ENCODE results near the gene KRT6B. TPM values are rescaled to one million over a fixed set of nuclear protein-coding genes. Genes with fewer than 3 reads are reported as not detected.

The KRT6B gene
- total and polyA plus RNA-seq, 9 of the 15 experiments (the other 6 are each of a cell fraction or from before 2014, with no cell fraction given): not detected

DNA sequence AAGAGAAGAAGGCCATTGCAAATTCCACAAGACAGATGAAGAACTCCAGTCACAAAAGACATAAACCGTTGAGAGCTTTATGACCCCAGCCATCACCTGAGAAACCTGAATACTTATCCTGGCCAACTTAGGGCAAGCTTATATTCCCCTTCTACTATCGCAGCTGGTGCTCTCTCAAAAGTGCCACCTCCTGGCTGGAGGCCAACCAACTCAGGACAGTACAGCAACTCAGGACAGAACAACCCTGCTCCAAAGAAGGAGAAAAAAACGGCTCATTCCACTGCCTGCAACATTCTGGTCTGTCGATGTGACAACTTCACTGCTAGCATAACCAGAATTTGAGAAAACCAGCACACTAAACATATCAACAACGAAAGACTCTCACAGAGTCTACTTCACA is 9.7 kb upstream of the KRT6B start:
- Histone ChIP-seq H3K79me2 (ENCODE audit: control insufficient read depth, insufficient read depth, low read length) (no peaks in the 10 kb centered on the region), H3K4me3 (no peak overlapping the region), H2AFZ (ENCODE audit: low read depth, low read length) (no peak overlapping the region), H3K27me3 (ENCODE audit: control insufficient read depth in 2 of 2, insufficient read depth in 2 of 2, low read length in 2 of 2) (no peaks in the 10 kb centered on the region; a peak in 1 of 5 replicates), H3K27ac (ENCODE audit: extremely low read depth, low read depth, low read length) (no peak overlapping the region), H3K4me2 (ENCODE audit: insufficient read depth, low read length) (no peak overlapping the region), H3K36me3 (ENCODE audit: control insufficient read depth, insufficient read depth, low read length) (no peaks in the 10 kb centered on the region), H3K9me3 (replicated peaks; ENCODE audit: control insufficient read depth, insufficient read depth, low read depth, low read length) (no peaks in the 10 kb centered on the region), H3K4me1 (replicated peaks in 1 of 2; ENCODE audit: control insufficient read depth in 2 of 2, insufficient read depth in 2 of 2, low read length in 2 of 2) (no peaks in the 10 kb centered on the region), H3K9ac (ENCODE audit: insufficient read depth in 1 of 2, low read depth in 2 of 2, low read length in 2 of 2) (no peak overlapping the region), H4K20me1 (replicated peaks; ENCODE audit: control insufficient read depth, insufficient read depth, low read length) (no peaks in the 10 kb centered on the region), H3K9me1 (ENCODE audit: control insufficient read depth, insufficient read depth, low read length) (no peaks in the 10 kb centered on the region)
- in situ Hi-C loops (cut with MboI) (no loop called here), intact Hi-C loops (cut with micrococcal nuclease) (no loop called here)
- no TSS peak for BruUV-seq (replicated peaks)
- WGBS (ENCODE audit: insufficient coverage, low coverage, missing lambda C conversion rate): 2% methylated on average over 5 of the region's 5 CpGs
- ATAC-seq (no peak), DNase-seq (ENCODE audit: extremely low read depth in 1 of 4, low spot score in 3 of 4) (no peak), FAIRE-seq (no peak)
- POLR2A ChIA-PET: no interaction called here
- TF ChIP-seq ZFP1 (CRISPR knock-in tag; IDR thresholded peaks at IDR 0.05): no peak
- TF ChIP-seq MCM2 (IDR thresholded peaks at IDR 0.05; ENCODE audit: low read depth): no peak
- no peak for TF ChIP-seq ZNF174 (CRISPR knock-in tag; IDR thresholded peaks at IDR 0.05)
- TF ChIP-seq SLC30A9 (CRISPR knock-in tag; IDR thresholded peaks at IDR 0.05): no peak
- TF ChIP-seq SP2 (IDR thresholded peaks at IDR 0.05; ENCODE audit: extremely low read depth, low read depth, low read length, poor library complexity, severe bottlenecking): no peak
- no peak for TF ChIP-seq JUNB (CRISPR knock-in tag; conservative IDR thresholded peaks at IDR 0.05)
- no peak for TF ChIP-seq MTA1 (IDR thresholded peaks at IDR 0.05; ENCODE audit: borderline replicate concordance)
- TF ChIP-seq U2AF2 (optimal IDR thresholded peaks at IDR 0.05; ENCODE audit: low read depth, low read length): no peak
- CTCF ChIA-PET (ENCODE audit: low intra/inter-chr PET ratio): no interaction called here

DNA sequence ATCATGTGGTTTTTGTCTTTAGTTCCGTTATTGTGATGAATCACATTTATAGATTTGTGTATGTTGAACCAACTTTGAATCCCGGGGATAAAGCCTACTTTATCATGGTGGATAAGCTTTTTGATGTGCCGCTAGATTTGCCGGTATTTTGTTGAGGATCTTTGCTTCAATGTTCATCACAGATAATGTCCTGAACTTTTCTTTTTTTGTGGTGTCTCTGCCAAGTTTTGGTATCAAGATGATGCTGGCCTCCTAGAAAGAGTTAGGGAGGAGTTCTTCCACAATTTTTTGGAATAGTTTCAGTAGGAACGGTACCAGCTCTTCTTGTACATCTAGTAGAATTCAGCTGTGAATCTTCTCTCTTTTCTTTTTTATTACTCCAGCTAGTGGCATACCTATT is 6.9 kb upstream of the KRT6B start:
- no TSS peak for BruUV-seq (replicated peaks)
- Histone ChIP-seq H3K79me2 (ENCODE audit: control insufficient read depth, insufficient read depth, low read length) (no peaks in the 10 kb centered on the region), H3K9me1 (ENCODE audit: control insufficient read depth, insufficient read depth, low read length) (no peaks in the 10 kb centered on the region), H4K20me1 (replicated peaks; ENCODE audit: control insufficient read depth, insufficient read depth, low read length) (no peaks in the 10 kb centered on the region), H2AFZ (ENCODE audit: low read depth, low read length) (no peak overlapping the region), H3K4me3 (no peak overlapping the region), H3K9me3 (replicated peaks; ENCODE audit: control insufficient read depth, insufficient read depth, low read depth, low read length) (no peaks in the 10 kb centered on the region), H3K4me1 (replicated peaks in 1 of 2; ENCODE audit: control insufficient read depth in 2 of 2, insufficient read depth in 2 of 2, low read length in 2 of 2) (no peaks in the 10 kb centered on the region), H3K36me3 (ENCODE audit: control insufficient read depth, insufficient read depth, low read length) (no peaks in the 10 kb centered on the region), H3K27me3 (ENCODE audit: control insufficient read depth in 2 of 2, insufficient read depth in 2 of 2, low read length in 2 of 2) (no peaks in the 10 kb centered on the region), H3K27ac (ENCODE audit: extremely low read depth, low read depth, low read length) (no peak overlapping the region), H3K4me2 (ENCODE audit: insufficient read depth, low read length) (no peak overlapping the region), H3K9ac (ENCODE audit: insufficient read depth in 1 of 2, low read depth in 2 of 2, low read length in 2 of 2) (no peak overlapping the region)
- CTCF ChIA-PET (ENCODE audit: low intra/inter-chr PET ratio): no interaction called here
- 1% methylated on average over 5 of the region's 5 CpGs for WGBS (ENCODE audit: insufficient coverage, low coverage, missing lambda C conversion rate)
- POLR2A ChIA-PET: interaction anchor here (0.8 kb wide), 1 partner anchor 14 kb away, joined by 3 read pairs; no protein-coding TSS in a partner anchor
- ATAC-seq (no peak), FAIRE-seq (no peak), DNase-seq (ENCODE audit: extremely low read depth in 1 of 4, low spot score in 3 of 4) (no peak)
- TF ChIP-seq HNRNPH1 (optimal IDR thresholded peaks at IDR 0.05; ENCODE audit: low read depth, low read length): no peak
- in situ Hi-C loops (cut with MboI): no loop called here
- intact Hi-C loops (cut with micrococcal nuclease): no loop called here
